GM06990 (cell line): Measurements from ENCODE around the gene GNPDA1.

Source experiments
- DNase-seq: peaks from one replicate; pipeline ENCODE4 v3.0.0-alpha.2; 2011; ENCODE audit not compliant: insufficient read length; ENCODE audit errors: extremely low read depth
- H3K27me3 ChIP-seq: replicated peaks from 2 replicates; pipeline ENCODE4 v1.6.0; 2011; ENCODE audit warnings: low read length; ENCODE audit not compliant: control insufficient read depth, insufficient read depth
- H3K36me3 ChIP-seq: 2 replicates; pipeline ENCODE4 v1.5.1; 2011; ENCODE audit warnings: low read length; ENCODE audit not compliant: control insufficient read depth, insufficient read depth
- H3K4me3 ChIP-seq: replicated peaks from 2 replicates; pipeline ENCODE4 v1.5.1; 2011; ENCODE audit warnings: low read depth, mild to moderate bottlenecking, control low read depth, low read length
- TF ChIP-seq, protein P1 (sequence below): IDR thresholded peaks from 2 replicates; pipeline ENCODE4 v1.5.1; 2011; ENCODE audit warnings: low read length, control low read depth, mild to moderate bottlenecking, inconsistent platforms; ENCODE audit not compliant: insufficient read depth, poor library complexity, severe bottlenecking

The GNPDA1 gene

DNA sequence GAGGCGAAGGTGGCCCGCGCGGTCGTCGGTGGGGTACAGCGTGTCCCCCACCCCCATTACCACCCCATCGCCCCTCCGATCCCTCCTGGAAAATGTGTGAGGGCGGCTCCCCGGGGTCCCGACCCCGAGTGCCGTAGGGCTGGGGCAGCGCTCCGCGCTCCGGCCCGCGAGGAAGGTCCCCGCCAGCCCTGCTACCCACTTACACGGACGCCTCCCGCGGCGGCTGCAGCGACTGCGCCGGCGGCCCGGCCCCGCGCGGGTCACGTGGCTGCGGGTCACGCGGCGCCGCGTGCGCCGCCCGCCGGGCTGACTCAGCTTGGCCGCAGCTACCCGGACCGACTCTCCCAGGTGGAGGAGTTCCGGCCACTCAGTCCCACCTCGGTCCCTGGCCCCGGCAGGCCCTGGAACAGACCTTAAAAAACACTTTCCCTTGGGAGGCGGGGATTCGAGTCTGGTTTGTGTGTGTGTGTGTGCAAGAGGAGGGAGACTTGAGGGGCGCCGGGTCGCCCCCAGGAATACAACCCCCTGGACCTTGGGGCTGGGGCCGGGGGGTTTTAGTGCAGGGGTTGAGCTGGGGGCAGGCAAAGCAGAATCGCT, at the start of gene GNPDA1:
GNPDA1 (minus strand) TSS at position 236 of the 597 bp plus-strand sequence. CDS start 992 bp downstream, outside the sequence.
- peak; percentile 80 for DNase-seq
- TF ChIP-seq, protein P1, sequence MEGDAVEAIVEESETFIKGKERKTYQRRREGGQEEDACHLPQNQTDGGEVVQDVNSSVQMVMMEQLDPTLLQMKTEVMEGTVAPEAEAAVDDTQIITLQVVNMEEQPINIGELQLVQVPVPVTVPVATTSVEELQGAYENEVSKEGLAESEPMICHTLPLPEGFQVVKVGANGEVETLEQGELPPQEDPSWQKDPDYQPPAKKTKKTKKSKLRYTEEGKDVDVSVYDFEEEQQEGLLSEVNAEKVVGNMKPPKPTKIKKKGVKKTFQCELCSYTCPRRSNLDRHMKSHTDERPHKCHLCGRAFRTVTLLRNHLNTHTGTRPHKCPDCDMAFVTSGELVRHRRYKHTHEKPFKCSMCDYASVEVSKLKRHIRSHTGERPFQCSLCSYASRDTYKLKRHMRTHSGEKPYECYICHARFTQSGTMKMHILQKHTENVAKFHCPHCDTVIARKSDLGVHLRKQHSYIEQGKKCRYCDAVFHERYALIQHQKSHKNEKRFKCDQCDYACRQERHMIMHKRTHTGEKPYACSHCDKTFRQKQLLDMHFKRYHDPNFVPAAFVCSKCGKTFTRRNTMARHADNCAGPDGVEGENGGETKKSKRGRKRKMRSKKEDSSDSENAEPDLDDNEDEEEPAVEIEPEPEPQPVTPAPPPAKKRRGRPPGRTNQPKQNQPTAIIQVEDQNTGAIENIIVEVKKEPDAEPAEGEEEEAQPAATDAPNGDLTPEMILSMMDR = no peak
- H3K4me3 ChIP-seq = peak within 1 kb of the TSS; percentile 60
- H3K36me3 ChIP-seq = no peaks in the 10 kb centered on the region
- no peaks in the 10 kb centered on the region for H3K27me3 ChIP-seq

- Histone ChIP-seq H3K27me3 (peaks cover 1% of the 10 kb centered on the region; the same call in 1 of the 2 replicates), H3K36me3 (no peaks in the 10 kb centered on the region), H3K4me3 (no peak overlapping the region)
- TF ChIP-seq, protein P1 = no peak
- no peak for DNase-seq
Observed at GRCh38 chr5:142059304-142059940, 46.6 kb upstream of the GNPDA1 start.

DNA sequence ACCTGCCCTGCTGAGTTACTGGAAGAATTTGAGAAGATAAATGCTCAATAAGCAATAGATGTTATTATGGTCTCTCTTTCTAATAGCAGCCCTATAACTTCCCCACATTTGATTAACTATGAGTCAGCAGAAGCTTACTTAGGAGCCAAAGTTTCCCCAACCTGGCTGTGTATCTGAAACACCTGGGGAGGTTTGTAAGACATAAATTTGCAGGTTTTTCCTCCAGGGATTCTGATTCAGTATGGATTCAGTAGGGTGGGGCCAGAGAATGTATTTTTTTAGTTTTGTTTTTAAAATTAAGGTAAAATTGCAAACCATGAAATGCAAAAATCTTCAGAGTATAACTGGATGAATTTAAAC, 44.9 kb upstream of the GNPDA1 start:
- Histone ChIP-seq H3K27me3 (peaks cover 1% of the 10 kb centered on the region; the same call in 1 of the 2 replicates), H3K4me3 (no peak overlapping the region), H3K36me3 (no peaks in the 10 kb centered on the region)
- no peak for DNase-seq
- TF ChIP-seq, protein P1 = no peak

DNA sequence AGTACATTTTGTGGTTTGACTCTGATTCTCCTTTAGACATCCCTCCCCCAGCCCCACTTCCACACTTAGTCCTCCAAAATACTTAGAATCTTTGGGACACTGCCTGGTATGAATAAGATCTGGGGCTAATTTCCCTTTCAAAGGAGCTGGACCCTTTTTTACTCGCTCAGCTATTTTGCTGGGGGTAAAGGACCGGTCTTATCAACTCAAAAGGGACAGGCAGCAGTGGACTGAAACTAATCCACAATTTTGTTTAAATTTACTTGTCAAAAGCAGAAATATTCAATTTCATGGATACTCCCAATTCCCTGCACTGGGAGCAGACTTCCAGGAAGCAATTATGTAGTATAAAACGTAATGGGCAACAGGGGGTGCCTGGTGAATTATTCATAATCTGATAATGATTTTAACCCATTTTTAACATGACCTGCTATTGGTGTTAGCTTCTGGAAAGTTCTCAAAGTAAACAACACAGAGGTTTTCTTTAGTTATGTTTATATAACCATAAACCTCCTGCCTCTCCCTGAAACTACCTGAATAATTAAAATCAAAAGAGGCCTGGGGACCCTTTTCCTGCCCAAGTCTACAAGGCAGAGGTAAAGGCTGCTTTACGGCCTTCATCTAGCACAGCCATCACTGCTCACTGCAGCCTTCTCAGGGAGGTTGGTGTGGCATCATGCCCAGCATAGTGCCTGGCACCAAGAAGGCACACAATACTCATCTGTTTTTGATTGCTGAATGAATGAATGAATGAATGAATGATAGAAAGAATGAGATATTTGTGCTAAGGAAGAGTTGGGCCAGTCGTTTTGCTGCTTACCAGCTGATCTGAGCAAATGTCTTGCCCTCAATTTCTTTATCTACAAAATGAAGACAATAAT, 44.2 kb upstream of the GNPDA1 start:
- no peak for DNase-seq
- Histone ChIP-seq H3K36me3 (no peaks in the 10 kb centered on the region), H3K4me3 (no peak overlapping the region), H3K27me3 (peaks cover 1% of the 10 kb centered on the region; the same call in 1 of the 2 replicates)
- TF ChIP-seq, protein P1 = no peak

DNA sequence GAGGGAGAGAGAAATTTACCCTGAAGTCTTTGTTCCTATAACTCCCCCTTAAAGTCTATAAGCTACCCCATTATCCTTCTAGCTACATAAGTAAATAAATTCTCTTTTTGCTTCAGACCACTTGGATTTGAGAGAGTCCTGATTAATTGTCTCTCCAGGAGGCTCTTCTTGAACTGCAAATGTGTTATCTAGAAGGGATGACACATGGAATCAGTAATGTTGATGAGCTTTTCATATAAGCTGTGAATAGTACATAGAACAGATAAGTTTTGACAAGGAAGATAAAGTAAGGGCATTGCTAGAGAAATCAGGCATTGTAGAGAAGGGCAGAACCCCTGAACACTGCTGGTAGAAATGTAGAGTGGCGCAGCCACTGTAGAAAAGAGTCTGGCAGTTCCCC, 42.5 kb upstream of the GNPDA1 start:
- no peaks in the 10 kb centered on the region for H3K36me3 ChIP-seq
- DNase-seq = no peak
- TF ChIP-seq, protein P1 = no peak
- H3K4me3 ChIP-seq = no peak overlapping the region
- H3K27me3 ChIP-seq = no peaks in the 10 kb centered on the region
